ENCODE measurements around the gene FRYL. TPM values are rescaled to one million over a fixed set of nuclear protein-coding genes. Genes with fewer than 3 reads are reported as not detected.
"Not testable (repeated sequence)": the region's sequence is repeated elsewhere in the genome, so short reads cannot be mapped to it uniquely, and the experiment has no call there.

Gene FRYL
- total RNA-seq, 1 experiment from 2014 or later = 103 TPM

- H3K9me3 ChIP-seq (ENCODE audit: low read length) = no peaks in the 10 kb centered on the region
- H2AFZ ChIP-seq (ENCODE audit: low read length) = no peak overlapping the region
- H4K20me1 ChIP-seq (ENCODE audit: insufficient read depth, low read depth, low read length) = no peaks in the 10 kb centered on the region
Measured at GRCh38 chr4:48762408-48762807, 17.7 kb downstream of the FRYL start.

DNA sequence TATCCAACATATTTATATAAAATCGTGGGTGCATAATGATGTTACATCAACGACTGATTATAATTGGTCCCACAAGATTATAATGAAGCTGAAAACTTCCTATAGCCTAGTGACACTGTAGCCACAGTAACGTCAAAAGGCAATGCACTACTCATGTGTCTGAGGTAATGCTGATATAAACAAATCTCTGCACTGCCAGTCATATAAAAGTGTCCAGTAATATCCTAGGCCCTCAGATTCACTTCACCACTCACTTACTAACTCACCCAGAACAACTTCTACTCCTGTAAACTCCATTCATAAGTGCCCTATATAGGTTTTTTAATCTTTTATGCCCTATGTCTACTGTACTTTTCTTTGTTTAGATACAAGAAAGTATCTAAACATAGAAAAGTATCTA lies 18.8 kb downstream of the FRYL start:
- H3K79me2 ChIP-seq (ENCODE audit: low read length) = peaks cover 83% of the 10 kb centered on the region
- DNase-seq = no peak
- peaks cover under 1% of the 10 kb centered on the region; the same call in 1 of the 2 replicates for H3K4me1 ChIP-seq (ENCODE audit: low read length)
- peaks cover 7% of the 10 kb centered on the region; the same call in 1 of the 2 replicates for H3K36me3 ChIP-seq (ENCODE audit: insufficient read depth, low read length)
- no peak overlapping the region for H2AFZ ChIP-seq (ENCODE audit: low read length)
- H3K9ac ChIP-seq (ENCODE audit: low read length) = no peak overlapping the region
- no peak overlapping the region for H3K4me2 ChIP-seq (ENCODE audit: low read depth, low read length, poor library complexity, severe bottlenecking)
- no peaks in the 10 kb centered on the region for H3K9me3 ChIP-seq (ENCODE audit: low read length)
- H3K27ac ChIP-seq (ENCODE audit: low read length) = no peak overlapping the region
- H3K27me3 ChIP-seq (ENCODE audit: low read length) = no peaks in the 10 kb centered on the region
- H3K9me2 ChIP-seq (replicated peaks; ENCODE audit: insufficient read depth, low read length) = no peaks in the 10 kb centered on the region
- H4K20me1 ChIP-seq (ENCODE audit: insufficient read depth, low read depth, low read length) = no peaks in the 10 kb centered on the region
- H3K4me3 ChIP-seq (ENCODE audit: low read length) = no peak overlapping the region

More at GRCh38 chr4:48762408-48762807, 17.7 kb downstream of the FRYL start:
- Histone ChIP-seq H3K36me3 (ENCODE audit: insufficient read depth, low read length) (peaks cover 7% of the 10 kb centered on the region; the same call in 1 of the 2 replicates), H3K4me3 (ENCODE audit: low read length) (no peak overlapping the region), H3K4me1 (ENCODE audit: low read length) (peaks cover 5% of the 10 kb centered on the region), H3K9ac (ENCODE audit: low read length) (no peak overlapping the region), H3K27ac (ENCODE audit: low read length) (no peak overlapping the region), H3K79me2 (ENCODE audit: low read length) (peaks cover 85% of the 10 kb centered on the region), H3K9me2 (replicated peaks; ENCODE audit: insufficient read depth, low read length) (no peaks in the 10 kb centered on the region), H3K4me2 (ENCODE audit: low read depth, low read length, poor library complexity, severe bottlenecking) (no peak overlapping the region), H3K27me3 (ENCODE audit: low read length) (no peaks in the 10 kb centered on the region)
- no peak for DNase-seq

DNA sequence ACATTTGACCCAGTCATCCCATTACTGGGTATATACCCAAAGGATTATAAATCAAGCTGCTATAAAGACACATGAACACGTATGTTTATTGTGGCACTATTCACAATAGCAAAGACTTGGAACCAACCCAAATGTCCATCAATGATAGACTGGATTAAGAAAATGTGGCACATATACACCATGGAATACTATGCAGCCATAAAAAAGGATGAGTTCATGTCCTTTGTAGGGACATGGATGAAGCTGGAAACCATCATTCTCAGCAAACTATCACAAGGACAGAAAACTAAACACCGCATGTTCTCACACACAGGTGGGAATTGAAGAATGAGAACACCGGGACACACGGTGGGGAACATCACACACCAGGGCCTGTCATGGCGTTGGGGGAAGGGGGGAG lies 21.4 kb downstream of the FRYL start:
- H3K9me3 ChIP-seq (ENCODE audit: low read length); H4K20me1 ChIP-seq (ENCODE audit: insufficient read depth, low read depth, low read length); H3K9ac ChIP-seq (ENCODE audit: low read length); H3K4me2 ChIP-seq (ENCODE audit: low read depth, low read length, poor library complexity, severe bottlenecking); H2AFZ ChIP-seq (ENCODE audit: low read length); H3K4me1 ChIP-seq (ENCODE audit: low read length); H3K36me3 ChIP-seq (ENCODE audit: insufficient read depth, low read length); H3K4me3 ChIP-seq (ENCODE audit: low read length); H3K27ac ChIP-seq (ENCODE audit: low read length); H3K27me3 ChIP-seq (ENCODE audit: low read length); DNase-seq; H3K9me2 ChIP-seq (replicated peaks; ENCODE audit: insufficient read depth, low read length): not testable (repeated sequence)
- peaks cover 84% of the 10 kb centered on the region for H3K79me2 ChIP-seq (ENCODE audit: low read length)

DNA sequence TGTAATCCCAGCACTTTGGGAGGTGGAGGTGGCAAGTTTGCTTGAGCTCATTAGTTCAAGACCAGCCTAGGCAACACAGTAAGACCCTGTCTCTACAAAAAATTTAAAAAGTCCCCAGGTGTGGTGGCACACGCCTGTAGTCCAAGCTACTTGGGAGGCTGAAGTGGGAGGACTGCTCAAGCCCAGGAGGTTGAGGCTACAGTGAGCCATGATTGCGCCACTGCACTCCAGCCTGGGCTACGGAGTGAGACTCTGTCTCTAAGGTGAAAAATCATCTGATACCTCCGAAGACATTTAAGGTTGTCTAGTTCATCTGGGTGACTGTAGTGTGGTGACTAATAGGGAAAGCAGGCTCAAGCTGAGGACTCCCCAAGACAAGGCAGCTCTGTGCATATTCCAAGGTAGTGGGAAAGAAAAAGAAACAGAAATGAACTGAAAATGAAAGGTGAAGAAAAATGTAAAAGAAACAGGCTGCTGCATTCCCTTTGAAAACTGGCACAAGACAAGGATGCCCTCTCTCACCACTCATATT lies 23.3 kb downstream of the FRYL start:
- no peak overlapping the region for H3K27ac ChIP-seq (ENCODE audit: low read length)
- H3K4me2 ChIP-seq (ENCODE audit: low read depth, low read length, poor library complexity, severe bottlenecking) = no peak overlapping the region
- H3K9me3 ChIP-seq (ENCODE audit: low read length) = peaks cover 8% of the 10 kb centered on the region
- peaks cover 7% of the 10 kb centered on the region; the same call in 1 of the 2 replicates for H4K20me1 ChIP-seq (ENCODE audit: insufficient read depth, low read depth, low read length)
- no peaks in the 10 kb centered on the region for H3K4me1 ChIP-seq (ENCODE audit: low read length)
- no peak overlapping the region for H2AFZ ChIP-seq (ENCODE audit: low read length)
- H3K9me2 ChIP-seq (replicated peaks; ENCODE audit: insufficient read depth, low read length) = no peaks in the 10 kb centered on the region
- H3K36me3 ChIP-seq (ENCODE audit: insufficient read depth, low read length) = peaks cover 4% of the 10 kb centered on the region; the same call in 1 of the 2 replicates
- H3K9ac ChIP-seq (ENCODE audit: low read length) = no peak overlapping the region
- no peaks in the 10 kb centered on the region for H3K27me3 ChIP-seq (ENCODE audit: low read length)
- DNase-seq = no peak
- no peak overlapping the region for H3K4me3 ChIP-seq (ENCODE audit: low read length)
- peaks cover 84% of the 10 kb centered on the region for H3K79me2 ChIP-seq (ENCODE audit: low read length)

DNA sequence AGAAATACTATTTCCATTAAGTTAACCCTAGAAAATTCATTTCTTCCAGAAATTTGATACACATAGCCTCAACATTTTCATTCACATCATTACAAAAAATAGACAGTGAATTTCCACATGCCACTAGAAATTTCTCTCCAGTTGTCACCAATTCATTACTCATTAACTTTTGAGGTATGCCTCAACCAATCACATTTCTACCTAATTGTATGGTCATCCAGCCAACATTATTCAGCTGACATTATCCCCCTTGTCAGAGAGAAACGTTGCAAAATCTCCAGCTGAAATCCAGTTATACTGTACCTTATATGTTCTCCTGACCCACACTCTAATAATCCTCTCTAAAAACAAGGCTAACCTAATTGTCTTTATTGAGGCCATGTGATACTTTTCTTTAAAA lies 24.8 kb downstream of the FRYL start:
- Histone ChIP-seq H3K4me1 (ENCODE audit: low read length) (0 out of 2 replicates have a peak, but pooled peaks cover 2% of the 10 kb centered on the region), H4K20me1 (ENCODE audit: insufficient read depth, low read depth, low read length) (peaks cover 12% of the 10 kb centered on the region; the same call in 1 of the 2 replicates), H3K79me2 (ENCODE audit: low read length) (peaks cover 84% of the 10 kb centered on the region), H3K9me2 (replicated peaks; ENCODE audit: insufficient read depth, low read length) (no peaks in the 10 kb centered on the region), H3K4me3 (ENCODE audit: low read length) (no peak overlapping the region), H3K27me3 (ENCODE audit: low read length) (no peaks in the 10 kb centered on the region), H3K36me3 (ENCODE audit: insufficient read depth, low read length) (peaks cover 4% of the 10 kb centered on the region; the same call in 1 of the 2 replicates), H3K9me3 (ENCODE audit: low read length) (peaks cover 8% of the 10 kb centered on the region), H3K27ac (ENCODE audit: low read length) (no peak overlapping the region), H2AFZ (ENCODE audit: low read length) (no peak overlapping the region), H3K9ac (ENCODE audit: low read length) (no peak overlapping the region), H3K4me2 (ENCODE audit: low read depth, low read length, poor library complexity, severe bottlenecking) (no peak overlapping the region)
- no peak for DNase-seq

- no peaks in the 10 kb centered on the region for H3K36me3 ChIP-seq (ENCODE audit: insufficient read depth, low read length)
- H3K9me2 ChIP-seq (replicated peaks; ENCODE audit: insufficient read depth, low read length) = no peaks in the 10 kb centered on the region
- H4K20me1 ChIP-seq (ENCODE audit: insufficient read depth, low read depth, low read length) = peaks cover 24% of the 10 kb centered on the region
- 0 out of 2 replicates have a peak, but pooled peaks cover 2% of the 10 kb centered on the region for H3K4me1 ChIP-seq (ENCODE audit: low read length)
- H3K9ac ChIP-seq (ENCODE audit: low read length) = no peak overlapping the region
- peaks cover 8% of the 10 kb centered on the region for H3K9me3 ChIP-seq (ENCODE audit: low read length)
- no peak overlapping the region for H3K4me3 ChIP-seq (ENCODE audit: low read length)
- no peaks in the 10 kb centered on the region for H3K27me3 ChIP-seq (ENCODE audit: low read length)
- no peak overlapping the region for H3K27ac ChIP-seq (ENCODE audit: low read length)
- no peak overlapping the region for H3K4me2 ChIP-seq (ENCODE audit: low read depth, low read length, poor library complexity, severe bottlenecking)
- no peak for DNase-seq
- no peak overlapping the region for H2AFZ ChIP-seq (ENCODE audit: low read length)
- peaks cover 87% of the 10 kb centered on the region for H3K79me2 ChIP-seq (ENCODE audit: low read length)
Measured at GRCh38 chr4:48753159-48753558, 26.9 kb downstream of the FRYL start.

- H2AFZ ChIP-seq (ENCODE audit: low read length) = no peak overlapping the region
- H3K4me2 ChIP-seq (ENCODE audit: low read depth, low read length, poor library complexity, severe bottlenecking) = no peak overlapping the region
- no peak overlapping the region for H3K9ac ChIP-seq (ENCODE audit: low read length)
- H4K20me1 ChIP-seq (ENCODE audit: insufficient read depth, low read depth, low read length) = peaks cover 25% of the 10 kb centered on the region
- H3K4me3 ChIP-seq (ENCODE audit: low read length) = no peak overlapping the region
- 0 out of 2 replicates have a peak, but pooled peaks cover 2% of the 10 kb centered on the region for H3K4me1 ChIP-seq (ENCODE audit: low read length)
- DNase-seq = no peak
- no peak overlapping the region for H3K27ac ChIP-seq (ENCODE audit: low read length)
- peaks cover 90% of the 10 kb centered on the region for H3K79me2 ChIP-seq (ENCODE audit: low read length)
- no peaks in the 10 kb centered on the region for H3K36me3 ChIP-seq (ENCODE audit: insufficient read depth, low read length)
- H3K9me3 ChIP-seq (ENCODE audit: low read length) = peaks cover 8% of the 10 kb centered on the region
- H3K9me2 ChIP-seq (replicated peaks; ENCODE audit: insufficient read depth, low read length) = no peaks in the 10 kb centered on the region
- no peaks in the 10 kb centered on the region for H3K27me3 ChIP-seq (ENCODE audit: low read length)
Measured at GRCh38 chr4:48752726-48753125, 27.4 kb downstream of the FRYL start.

DNA sequence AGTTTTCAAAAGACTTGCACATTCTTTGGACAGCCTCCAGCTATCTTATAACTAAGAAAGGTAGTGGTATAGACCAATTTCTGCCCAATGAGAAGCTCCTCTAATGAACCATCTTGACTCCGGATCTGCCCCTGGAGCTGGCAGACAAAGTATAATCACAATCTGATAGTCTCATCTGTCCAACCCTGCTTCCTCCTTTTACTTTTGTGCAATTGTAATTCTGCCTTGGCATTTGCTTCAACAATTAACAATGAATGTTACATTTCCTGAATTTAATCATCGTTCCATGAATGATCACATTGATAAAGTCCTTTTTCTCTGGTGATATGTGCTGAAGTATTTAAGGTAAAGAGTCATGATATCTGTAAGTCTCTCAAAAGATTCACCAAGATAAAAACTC lies 27.8 kb downstream of the FRYL start:
- Histone ChIP-seq H3K4me3 (ENCODE audit: low read length) (no peak overlapping the region), H3K4me2 (ENCODE audit: low read depth, low read length, poor library complexity, severe bottlenecking) (no peak overlapping the region), H3K79me2 (ENCODE audit: low read length) (peaks cover 94% of the 10 kb centered on the region), H3K9me3 (ENCODE audit: low read length) (peaks cover 8% of the 10 kb centered on the region), H3K9ac (ENCODE audit: low read length) (no peak overlapping the region), H4K20me1 (ENCODE audit: insufficient read depth, low read depth, low read length) (peaks cover 28% of the 10 kb centered on the region), H2AFZ (ENCODE audit: low read length) (no peak overlapping the region), H3K27ac (ENCODE audit: low read length) (no peak overlapping the region), H3K27me3 (ENCODE audit: low read length) (no peaks in the 10 kb centered on the region), H3K36me3 (ENCODE audit: insufficient read depth, low read length) (no peaks in the 10 kb centered on the region), H3K4me1 (ENCODE audit: low read length) (0 out of 2 replicates have a peak, but pooled peaks cover 2% of the 10 kb centered on the region), H3K9me2 (replicated peaks; ENCODE audit: insufficient read depth, low read length) (no peaks in the 10 kb centered on the region)
- no peak for DNase-seq

All from Karpas-422 (cell line).